ENCODE results near the gene PRPF39. TPM values are rescaled to one million over a fixed set of nuclear protein-coding genes. Genes with fewer than 3 reads are reported as not detected.

Gene PRPF39
- total and polyA plus RNA-seq, 10 of the 15 experiments (the other 5 are each of a cell fraction or from before 2014, with no cell fraction given), result 22.1 to 91.7 (median 36.9) TPM

DNA sequence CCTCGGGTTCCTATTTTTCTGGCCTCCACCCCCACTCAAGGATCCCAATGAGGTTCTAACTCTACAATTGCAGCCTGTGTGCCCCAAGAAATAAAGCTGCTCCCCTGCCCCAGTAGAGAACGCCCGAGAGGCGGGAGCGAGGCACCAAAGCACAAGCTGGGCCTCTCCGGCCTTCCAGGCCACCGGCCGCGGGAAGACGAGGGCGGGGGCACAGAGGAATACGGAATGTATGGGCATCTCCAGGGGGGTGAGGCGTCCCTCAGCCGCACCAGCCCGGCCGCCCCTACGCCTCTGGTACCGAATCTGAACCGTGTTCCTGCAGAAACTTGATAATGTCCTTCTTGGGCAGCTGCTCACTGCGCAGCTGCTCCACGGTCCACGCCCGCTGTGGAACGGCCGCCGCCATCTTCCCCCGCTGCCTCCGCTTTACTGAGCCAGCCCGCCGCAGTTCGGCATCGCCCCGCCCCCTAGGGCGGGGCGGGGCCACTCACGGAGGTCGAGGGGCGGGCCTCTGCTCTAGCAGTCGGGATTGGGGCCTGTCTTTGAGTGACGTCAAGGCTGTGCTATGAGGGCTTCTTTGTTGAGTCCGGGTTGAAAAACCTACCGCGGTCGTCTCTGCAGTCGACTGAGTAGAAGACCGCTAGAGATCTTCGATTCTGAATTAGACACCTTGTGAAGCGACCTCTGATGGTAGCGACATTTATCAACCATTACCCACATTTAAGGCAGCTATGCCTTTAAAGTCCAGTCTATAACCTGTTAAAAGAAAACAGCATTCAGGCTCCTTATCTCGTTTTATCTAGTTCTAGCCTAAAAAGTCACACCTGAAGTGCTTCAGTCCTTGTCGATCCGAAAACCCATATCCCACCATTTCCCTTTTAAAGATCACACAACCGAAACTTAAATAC lies 50.4 kb downstream of the PRPF39 start, which contains the start of gene FKBP3:
Gene FKBP3, minus strand, starts transcription at position 431 of the 908 bp plus-strand sequence. Its CDS starts 25 bp downstream, at position 406.
- DNase-seq (ENCODE audit: low read depth, low spot score), result peak; percentile 91
- peak within 1 kb of the TSS; percentile 93 for H3K4me3 ChIP-seq
- no peaks in the 10 kb centered on the region for H3K27me3 ChIP-seq (replicated peaks in 1 of 2; ENCODE audit: control insufficient read depth in 2 of 2, insufficient read depth in 2 of 2, low read length in 1 of 2)
- no peaks in the 10 kb centered on the region for H4K20me1 ChIP-seq (ENCODE audit: control insufficient read depth, insufficient read depth)
- ChIA-PET SMC1A (ENCODE audit: uncharacterized antibody, unreplicated experiment) (interaction anchor here (0.6 to 1.1 kb wide), 6 partner anchors 74 to 288 kb away, joined by 3 read pairs; no protein-coding TSS in a partner anchor), POLR2A (interaction anchor here (1.0 to 2.5 kb wide), 8 partner anchors 11 to 175 kb away, joined by 3 to 12 read pairs (median 4); partner anchors contain the start of genes KLHL28 and TOGARAM1), RAD21 (ENCODE audit: unreplicated experiment) (interaction anchor here (0.6 to 2.6 kb wide), 8 partner anchors 46 to 243 kb away, joined by 3 to 8 read pairs (median 3); partner anchors contain the start of genes KLHL28, MIS18BP1 and TOGARAM1), CTCF (interaction anchor here (0.8 to 2.6 kb wide), 4 partner anchors 19 to 222 kb away, joined by 3 to 13 read pairs (median 3); partner anchors contain the start of genes KLHL28 and TOGARAM1)
- no TSS peak for BruUV-seq (replicated peaks)
- under 1% methylated on average over 49 of the region's 53 CpGs for WGBS (ENCODE audit: insufficient coverage, insufficient replicate concordance, low lambda C conversion rate, missing lambda C conversion rate)
- 0 out of 4 replicates have a peak, but pooled peaks cover 0 to 3% of the 10 kb centered on the region in 2 experiments for H3K36me3 ChIP-seq (ENCODE audit: control insufficient read depth in 2 of 2, insufficient read depth in 2 of 2, low read length in 1 of 2)
- peaks cover 61% of the 10 kb centered on the region for H3K79me2 ChIP-seq (ENCODE audit: control insufficient read depth, insufficient read depth, low read length)
- H3K4me2 ChIP-seq (ENCODE audit: control insufficient read depth, insufficient read depth), result peak within 1 kb of the TSS; percentile 77
- ATAC-seq, result peak; percentile 92
- no peaks in the 10 kb centered on the region for H3K9me3 ChIP-seq (replicated peaks; ENCODE audit: control insufficient read depth, insufficient read depth, low read length)
- FAIRE-seq, result peak; percentile 88
- intact Hi-C loops (cut with micrococcal nuclease; ENCODE audit: unreplicated experiment) (loop anchor here (1.0 to 5.0 kb wide), 4 partner anchors 118 to 221 kb away; partner anchors contain the start of genes KLHL28 and MIS18BP1), in situ Hi-C loops (cut with MboI) (no loop called here)
- peak within 1 kb of the TSS; percentile 89 for H3K9ac ChIP-seq (ENCODE audit: control insufficient read depth, insufficient read depth, low read length)
- peak within 1 kb of the TSS; percentile 77 for H3K27ac ChIP-seq (ENCODE audit: control insufficient read depth, insufficient read depth)
- H2AFZ ChIP-seq (ENCODE audit: control insufficient read depth, low read depth, low read length), result peak within 1 kb of the TSS; percentile 79
- H3K4me1 ChIP-seq (ENCODE audit: control insufficient read depth, insufficient read depth, low read length), result no peaks in the 10 kb centered on the region
- TF ChIP-seq, protein P1, sequence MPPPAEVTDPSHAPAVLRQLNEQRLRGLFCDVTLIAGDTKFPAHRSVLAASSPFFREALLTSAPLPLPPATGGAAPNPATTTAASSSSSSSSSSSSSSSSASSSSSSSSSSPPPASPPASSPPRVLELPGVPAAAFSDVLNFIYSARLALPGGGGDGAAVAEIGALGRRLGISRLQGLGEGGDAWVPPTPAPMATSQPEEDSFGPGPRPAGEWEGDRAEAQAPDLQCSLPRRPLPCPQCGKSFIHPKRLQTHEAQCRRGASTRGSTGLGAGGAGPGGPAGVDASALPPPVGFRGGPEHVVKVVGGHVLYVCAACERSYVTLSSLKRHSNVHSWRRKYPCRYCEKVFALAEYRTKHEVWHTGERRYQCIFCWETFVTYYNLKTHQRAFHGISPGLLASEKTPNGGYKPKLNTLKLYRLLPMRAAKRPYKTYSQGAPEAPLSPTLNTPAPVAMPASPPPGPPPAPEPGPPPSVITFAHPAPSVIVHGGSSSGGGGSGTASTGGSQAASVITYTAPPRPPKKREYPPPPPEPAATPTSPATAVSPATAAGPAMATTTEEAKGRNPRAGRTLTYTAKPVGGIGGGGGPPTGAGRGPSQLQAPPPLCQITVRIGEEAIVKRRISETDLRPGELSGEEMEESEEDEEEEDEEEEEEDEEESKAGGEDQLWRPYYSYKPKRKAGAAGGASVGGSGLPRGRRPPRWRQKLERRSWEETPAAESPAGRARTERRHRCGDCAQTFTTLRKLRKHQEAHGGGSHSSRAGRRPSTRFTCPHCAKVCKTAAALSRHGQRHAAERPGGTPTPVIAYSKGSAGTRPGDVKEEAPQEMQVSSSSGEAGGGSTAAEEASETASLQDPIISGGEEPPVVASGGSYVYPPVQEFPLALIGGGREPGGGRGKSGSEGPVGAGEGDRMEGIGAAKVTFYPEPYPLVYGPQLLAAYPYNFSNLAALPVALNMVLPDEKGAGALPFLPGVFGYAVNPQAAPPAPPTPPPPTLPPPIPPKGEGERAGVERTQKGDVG (CRISPR knock-in tag; IDR thresholded peaks at IDR 0.05), result no peak
- TF ChIP-seq SMAD5 (IDR thresholded peaks at IDR 0.05; ENCODE audit: low read depth) (0 out of 2 replicates have a peak, but pooled peaks have one; percentile 64), EGR1 (IDR thresholded peaks at IDR 0.05; ENCODE audit: borderline replicate concordance in 1 of 2, low read depth in 2 of 2, low read length in 2 of 2) (peak in 1 of 2 experiments; percentile 55; a peak in 2 of 3 replicates), RB1 (IDR thresholded peaks at IDR 0.05; ENCODE audit: borderline replicate concordance) (peak; percentile 98), ZZZ3 (IDR thresholded peaks at IDR 0.05; ENCODE audit: control insufficient read depth, insufficient read length, low read depth) (no peak), MEF2A (IDR thresholded peaks at IDR 0.05; ENCODE audit: insufficient read depth, low read depth, low read length) (no peak), CHD4 (IDR thresholded peaks at IDR 0.05) (no peak), MXI1 (IDR thresholded peaks at IDR 0.05; ENCODE audit: low read depth, low read length) (no peak), SREBF2 (IDR thresholded peaks at IDR 0.05; ENCODE audit: low read length) (no peak), STAT1 (conservative IDR thresholded peaks at IDR 0.05) (peak; percentile 76; the same call in 1 of the 2 replicates), RELA (IDR thresholded peaks at IDR 0.05; ENCODE audit: borderline replicate concordance, partially characterized antibody) (peak; percentile 91), ZNF274 (IDR thresholded peaks at IDR 0.05; ENCODE audit: insufficient read depth, insufficient read length) (no peak), BCL11A (IDR thresholded peaks at IDR 0.05; ENCODE audit: low read depth, low read length) (no peak), FOXM1 (IDR thresholded peaks at IDR 0.05; ENCODE audit: low read depth, low read length) (no peak), NRF1 (conservative IDR thresholded peaks at IDR 0.05; ENCODE audit: low read depth, low read length) (no peak)
- TF ChIP-seq, protein P2, sequence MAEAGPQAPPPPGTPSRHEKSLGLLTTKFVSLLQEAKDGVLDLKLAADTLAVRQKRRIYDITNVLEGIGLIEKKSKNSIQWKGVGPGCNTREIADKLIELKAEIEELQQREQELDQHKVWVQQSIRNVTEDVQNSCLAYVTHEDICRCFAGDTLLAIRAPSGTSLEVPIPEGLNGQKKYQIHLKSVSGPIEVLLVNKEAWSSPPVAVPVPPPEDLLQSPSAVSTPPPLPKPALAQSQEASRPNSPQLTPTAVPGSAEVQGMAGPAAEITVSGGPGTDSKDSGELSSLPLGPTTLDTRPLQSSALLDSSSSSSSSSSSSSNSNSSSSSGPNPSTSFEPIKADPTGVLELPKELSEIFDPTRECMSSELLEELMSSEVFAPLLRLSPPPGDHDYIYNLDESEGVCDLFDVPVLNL (IDR thresholded peaks at IDR 0.05; ENCODE audit: low read depth, low read length), result no peak
- TF ChIP-seq, protein P3, sequence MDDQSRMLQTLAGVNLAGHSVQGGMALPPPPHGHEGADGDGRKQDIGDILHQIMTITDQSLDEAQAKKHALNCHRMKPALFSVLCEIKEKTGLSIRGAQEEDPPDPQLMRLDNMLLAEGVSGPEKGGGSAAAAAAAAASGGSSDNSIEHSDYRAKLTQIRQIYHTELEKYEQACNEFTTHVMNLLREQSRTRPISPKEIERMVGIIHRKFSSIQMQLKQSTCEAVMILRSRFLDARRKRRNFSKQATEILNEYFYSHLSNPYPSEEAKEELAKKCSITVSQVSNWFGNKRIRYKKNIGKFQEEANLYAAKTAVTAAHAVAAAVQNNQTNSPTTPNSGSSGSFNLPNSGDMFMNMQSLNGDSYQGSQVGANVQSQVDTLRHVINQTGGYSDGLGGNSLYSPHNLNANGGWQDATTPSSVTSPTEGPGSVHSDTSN (IDR thresholded peaks at IDR 0.05; ENCODE audit: insufficient replicate concordance, low read depth, low read length), result peak; percentile 95
